Muscle of back (tissue), 11 donors: ENCODE measurements around the gene ZSWIM8. TPM values are rescaled to one million over a fixed set of nuclear protein-coding genes. Genes with fewer than 3 reads are reported as not detected.
"Not testable (repeated sequence)": the region's sequence is repeated elsewhere in the genome, so short reads cannot be mapped to it uniquely, and the experiment has no call there.

ENCODE experiments used
- DNase-seq, 3 donors: peaks; one replicate each; pipeline versions ENCODE4 v3.0.0 to v3.0.0-alpha.2; 2013
- polyA plus RNA-seq, 10 donors: library from polyadenylated mRNA; unstranded; fragments of 120-200 nt; gene quantifications; one replicate each; pipeline ENCODE4 v1.2.1, GENCODE V29; 2013; ENCODE audit not compliant: insufficient read length in 10 of 10

Gene ZSWIM8
- polyA plus RNA-seq, 10 donors = 53.3 to 85.7 (median 67.2) TPM

DNA sequence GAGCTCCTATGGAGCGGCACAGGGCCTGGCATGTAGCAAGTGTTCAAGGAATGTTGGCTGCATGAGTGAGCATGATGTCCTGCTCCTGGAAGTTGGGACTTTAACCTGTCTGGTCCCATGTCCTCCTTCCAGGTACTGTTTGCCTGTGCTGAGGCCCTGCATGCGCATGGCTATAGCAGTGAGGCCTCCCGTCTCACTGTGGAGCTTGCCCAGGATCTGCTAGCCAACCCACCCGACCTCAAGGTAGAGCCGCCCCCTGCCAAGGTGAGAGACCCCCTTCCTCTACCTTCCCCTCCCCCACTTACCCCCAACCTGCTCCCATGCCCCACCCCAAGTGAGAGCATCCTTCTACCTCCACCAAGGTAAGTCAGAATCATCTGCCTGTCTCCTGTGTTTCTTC, 8.1 kb downstream of the ZSWIM8 start:
- no peak for DNase-seq

DNA sequence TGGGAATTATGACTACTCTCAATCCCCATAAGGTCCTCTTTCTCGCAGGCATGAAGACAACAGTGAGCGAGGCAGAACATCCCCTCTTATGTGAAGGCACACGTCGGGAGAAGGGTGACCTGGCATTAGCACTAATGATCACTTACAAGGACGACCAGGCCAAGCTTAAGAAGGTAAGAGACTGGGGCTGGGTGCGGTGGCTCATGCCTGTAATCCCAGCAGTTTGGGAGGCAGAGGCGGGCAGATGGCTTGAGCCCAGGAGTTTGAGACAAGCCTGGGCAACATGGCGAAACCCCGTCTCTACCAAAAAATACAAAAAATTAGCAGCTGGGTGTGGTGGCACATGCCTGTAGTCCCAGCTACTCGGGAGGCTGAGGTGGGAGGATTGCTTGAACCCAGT, 10.1 kb downstream of the ZSWIM8 start:
- DNase-seq = not testable (repeated sequence)

DNA sequence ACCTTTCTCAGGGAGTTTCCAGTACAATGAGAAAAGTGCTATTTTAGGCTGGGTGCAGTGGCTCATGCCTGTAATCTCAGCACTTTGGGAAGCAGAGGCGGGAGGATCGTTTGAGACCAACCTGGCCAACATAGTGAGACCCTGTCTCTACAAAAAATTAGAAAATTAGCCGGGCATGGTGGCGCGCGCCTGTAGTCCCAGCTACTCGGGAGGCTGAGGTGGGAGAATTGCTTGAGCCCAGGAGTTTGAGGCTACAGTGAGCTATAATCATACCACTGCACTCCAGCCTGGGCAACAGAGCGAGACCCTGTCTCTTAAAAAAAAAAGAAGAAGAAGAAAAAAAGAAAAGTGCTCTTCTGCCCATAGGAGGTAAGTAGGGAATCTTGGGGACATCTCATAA, 10.6 kb downstream of the ZSWIM8 start:
- DNase-seq = not testable (repeated sequence)

DNA sequence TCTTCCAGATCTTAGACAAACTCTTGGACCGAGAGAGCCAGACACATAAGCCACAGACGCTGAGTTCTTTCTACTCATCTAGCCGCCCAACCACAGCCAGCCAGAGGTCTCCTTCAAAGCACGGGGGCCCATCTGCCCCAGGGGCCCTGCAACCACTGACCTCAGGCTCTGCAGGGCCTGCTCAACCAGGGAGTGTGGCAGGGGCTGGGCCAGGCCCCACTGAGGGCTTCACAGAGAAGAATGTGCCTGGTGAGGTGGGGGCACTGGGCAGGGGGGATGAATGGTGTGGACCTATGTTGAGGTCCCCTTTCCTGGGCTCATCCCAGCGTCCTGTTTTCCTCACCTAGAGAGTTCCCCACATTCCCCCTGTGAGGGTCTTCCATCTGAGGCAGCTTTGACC, 11.4 kb downstream of the ZSWIM8 start:
- DNase-seq = no peak

DNA sequence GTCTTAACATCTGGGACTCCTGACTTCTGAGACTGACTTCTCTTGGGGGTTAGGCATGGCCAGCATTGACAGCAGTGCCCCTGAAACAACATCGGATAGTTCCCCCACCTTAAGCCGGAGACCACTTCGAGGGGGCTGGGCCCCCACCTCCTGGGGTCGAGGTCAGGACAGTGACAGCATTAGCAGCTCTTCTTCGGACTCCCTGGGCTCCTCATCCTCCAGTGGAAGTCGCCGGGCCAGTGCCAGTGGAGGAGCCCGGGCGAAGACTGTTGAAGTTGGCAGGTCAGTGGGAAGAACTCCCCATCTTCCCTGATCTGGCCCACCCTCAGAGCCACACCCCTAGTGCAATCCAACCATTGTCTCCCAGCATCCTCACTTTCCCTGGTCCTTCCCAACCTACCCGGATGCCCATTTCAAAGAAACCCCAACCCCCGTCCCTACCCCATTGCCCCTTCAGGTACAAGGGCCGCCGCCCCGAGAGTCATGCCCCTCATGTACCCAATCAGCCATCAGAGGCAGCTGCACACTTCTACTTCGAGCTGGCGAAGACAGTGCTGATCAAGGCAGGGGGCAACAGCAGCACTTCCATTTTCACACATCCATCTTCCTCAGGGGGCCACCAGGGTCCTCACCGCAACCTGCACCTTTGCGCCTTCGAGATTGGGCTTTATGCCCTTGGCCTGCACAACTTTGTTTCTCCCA, 12.1 kb downstream of the ZSWIM8 start:
- no peak for DNase-seq

DNA sequence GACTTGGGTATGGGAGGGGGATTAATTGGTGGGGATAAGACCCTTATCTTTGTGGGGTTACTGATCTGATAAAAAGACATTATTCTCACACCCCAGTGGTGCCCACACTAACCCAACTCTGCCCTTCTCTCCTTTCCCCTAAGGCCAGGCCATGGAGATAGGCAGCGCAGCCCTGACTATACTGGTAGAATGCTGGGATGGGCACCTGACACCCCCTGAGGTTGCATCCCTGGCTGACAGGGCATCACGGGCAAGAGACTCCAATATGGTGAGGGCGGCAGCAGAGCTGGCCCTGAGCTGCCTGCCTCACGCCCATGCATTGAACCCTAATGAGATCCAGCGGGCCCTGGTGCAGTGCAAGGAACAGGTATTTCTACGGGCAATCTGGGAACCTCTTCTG, 12.7 kb downstream of the ZSWIM8 start:
- no peak for DNase-seq

DNA sequence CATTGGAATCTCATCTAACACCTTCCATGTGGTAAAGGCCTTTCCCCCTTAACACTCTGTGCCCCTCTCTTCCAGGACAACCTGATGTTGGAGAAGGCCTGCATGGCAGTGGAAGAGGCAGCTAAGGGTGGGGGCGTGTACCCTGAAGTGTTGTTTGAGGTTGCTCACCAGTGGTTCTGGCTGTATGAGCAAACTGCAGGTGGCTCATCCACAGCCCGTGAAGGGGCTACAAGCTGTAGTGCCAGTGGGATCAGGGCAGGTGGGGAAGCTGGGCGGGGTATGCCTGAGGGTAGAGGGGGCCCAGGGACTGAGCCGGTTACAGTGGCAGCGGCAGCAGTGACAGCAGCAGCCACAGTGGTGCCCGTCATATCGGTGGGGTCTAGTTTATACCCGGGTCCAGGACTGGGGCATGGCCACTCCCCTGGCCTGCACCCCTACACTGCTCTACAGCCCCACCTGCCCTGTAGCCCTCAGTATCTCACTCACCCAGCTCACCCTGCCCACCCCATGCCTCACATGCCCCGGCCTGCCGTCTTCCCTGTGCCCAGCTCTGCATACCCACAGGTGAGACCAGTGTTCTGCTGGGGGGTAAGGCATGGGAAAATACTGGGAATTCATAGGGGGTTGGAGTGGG, 13.6 kb downstream of the ZSWIM8 start:
- no peak for DNase-seq

DNA sequence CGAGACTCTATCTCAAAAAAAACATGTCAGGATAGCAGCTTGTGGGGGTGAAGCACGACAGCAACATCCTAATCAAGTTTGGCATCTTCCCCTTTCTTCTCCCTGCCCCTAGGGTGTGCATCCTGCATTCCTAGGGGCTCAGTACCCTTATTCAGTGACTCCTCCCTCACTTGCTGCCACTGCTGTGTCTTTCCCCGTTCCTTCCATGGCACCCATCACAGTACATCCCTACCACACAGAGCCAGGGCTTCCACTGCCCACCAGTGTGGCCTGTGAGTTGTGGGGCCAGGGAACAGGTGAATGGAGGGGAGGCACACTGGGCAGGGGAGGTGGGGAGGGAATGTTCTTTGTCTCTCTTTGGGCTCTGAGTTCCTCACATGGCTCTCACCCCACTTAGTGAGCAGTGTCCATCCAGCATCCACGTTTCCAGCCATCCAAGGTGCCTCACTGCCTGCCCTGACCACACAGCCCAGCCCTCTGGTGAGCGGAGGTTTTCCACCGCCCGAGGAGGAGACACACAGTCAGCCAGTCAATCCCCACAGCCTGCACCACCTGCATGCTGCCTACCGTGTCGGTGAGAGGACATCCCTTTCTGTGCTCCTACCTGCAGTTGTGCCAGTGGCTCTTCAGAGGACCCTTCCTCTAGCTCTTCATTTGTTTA, 14.6 kb downstream of the ZSWIM8 start:
- DNase-seq = no peak

DNA sequence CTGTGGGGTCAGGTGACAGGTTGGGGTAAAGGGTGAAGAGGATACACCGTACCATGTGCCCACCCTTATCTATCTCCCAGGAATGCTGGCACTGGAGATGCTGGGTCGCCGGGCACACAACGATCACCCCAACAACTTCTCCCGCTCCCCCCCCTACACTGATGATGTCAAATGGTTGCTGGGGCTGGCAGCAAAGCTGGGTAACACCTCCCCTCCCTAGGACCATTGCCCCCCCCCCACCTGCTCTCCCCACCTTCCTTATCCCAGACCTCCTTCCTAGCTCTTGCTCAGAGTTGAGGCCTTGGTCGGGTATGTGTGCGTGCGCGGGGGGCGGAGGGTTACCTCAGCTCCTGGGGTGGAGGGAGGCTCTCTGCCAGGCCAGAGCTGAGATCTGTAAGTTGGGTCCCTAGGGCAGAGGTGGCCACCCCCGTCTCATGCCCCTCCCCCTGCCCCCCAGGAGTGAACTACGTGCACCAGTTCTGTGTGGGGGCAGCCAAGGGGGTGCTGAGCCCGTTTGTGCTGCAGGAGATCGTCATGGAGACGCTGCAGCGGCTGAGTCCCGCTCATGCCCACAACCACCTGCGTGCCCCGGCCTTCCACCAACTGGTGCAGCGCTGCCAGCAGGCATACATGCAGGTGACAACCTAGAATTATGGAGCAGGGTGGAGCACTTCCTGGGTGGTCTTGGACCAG, 15.3 kb downstream of the ZSWIM8 start:
- no peak for DNase-seq

DNA sequence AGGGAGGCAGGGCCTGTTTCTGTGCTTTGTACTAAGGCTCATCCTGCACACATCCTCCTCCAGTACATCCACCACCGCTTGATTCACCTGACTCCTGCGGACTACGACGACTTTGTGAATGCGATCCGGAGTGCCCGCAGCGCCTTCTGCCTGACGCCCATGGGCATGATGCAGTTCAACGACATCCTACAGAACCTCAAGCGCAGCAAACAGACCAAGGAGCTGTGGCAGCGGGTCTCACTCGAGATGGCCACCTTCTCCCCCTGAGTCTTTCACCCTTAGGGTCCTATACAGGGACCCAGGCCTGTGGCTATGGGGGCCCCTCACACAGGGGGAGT, 15.8 kb downstream of the ZSWIM8 start:
- no peak for DNase-seq

DNA sequence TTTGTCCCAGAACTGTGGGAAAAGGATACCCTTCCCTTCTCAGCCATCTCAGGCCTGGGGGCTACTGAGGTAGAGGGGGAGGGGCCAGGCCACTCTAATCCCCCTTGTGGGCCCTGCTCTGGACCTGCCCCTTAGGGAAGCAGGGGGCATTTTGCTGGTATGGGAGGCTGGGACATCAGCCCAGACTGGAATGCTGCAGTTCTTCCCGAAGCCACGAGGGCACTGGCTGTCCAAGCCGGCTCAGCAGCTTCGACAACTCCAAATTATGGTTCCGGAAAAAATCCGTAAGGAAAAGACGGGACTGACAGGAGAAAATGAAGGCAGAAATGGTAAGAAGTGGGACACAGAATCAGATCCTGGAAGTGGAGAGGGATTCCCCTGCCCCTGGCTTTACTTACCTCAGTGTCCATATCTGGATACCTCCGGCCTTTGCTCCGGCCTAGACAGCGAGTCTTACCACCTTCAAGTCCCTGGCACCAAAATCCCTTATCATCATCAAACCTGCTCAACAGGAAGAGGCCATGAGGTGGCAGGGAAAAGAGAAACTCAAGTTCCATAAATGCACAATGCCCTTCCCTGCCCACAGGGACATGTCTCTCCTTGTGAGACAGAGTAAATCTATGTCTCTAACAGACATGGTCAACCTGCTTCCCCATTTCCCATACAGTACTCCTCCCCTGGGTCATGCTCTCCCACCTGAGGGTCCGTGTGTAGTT, 17.0 kb downstream of the ZSWIM8 start:
- DNase-seq = no peak

DNA sequence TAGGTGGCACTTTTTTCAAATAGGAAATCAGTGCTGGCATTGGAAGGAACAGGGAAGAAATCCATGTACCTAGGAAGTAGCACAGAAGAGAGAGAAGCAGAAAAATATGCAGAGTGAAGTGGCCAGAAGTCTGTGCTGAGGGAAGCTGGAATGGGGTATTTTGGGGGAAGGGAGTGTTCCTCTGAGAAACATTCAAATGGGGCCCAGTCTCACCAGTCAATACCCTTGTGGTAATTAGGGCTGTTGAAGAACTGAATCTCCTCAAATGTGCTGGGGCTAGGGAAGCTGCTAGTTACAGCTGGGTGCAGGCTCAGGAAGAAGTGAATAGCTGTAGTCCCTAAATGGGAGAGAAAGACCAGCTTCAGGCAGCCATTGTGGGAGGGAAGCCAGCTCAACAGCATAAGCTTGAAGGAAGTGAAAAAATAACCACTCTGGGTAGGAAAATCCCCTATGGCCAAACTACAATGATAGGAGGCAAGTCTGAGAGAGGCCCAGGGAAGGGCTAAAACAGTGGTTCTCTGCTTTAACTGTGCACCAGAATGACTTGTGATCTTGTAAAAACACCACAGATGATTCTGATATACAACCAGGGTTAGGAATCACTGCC, 18.4 kb downstream of the ZSWIM8 start:
- DNase-seq = no peak

DNA sequence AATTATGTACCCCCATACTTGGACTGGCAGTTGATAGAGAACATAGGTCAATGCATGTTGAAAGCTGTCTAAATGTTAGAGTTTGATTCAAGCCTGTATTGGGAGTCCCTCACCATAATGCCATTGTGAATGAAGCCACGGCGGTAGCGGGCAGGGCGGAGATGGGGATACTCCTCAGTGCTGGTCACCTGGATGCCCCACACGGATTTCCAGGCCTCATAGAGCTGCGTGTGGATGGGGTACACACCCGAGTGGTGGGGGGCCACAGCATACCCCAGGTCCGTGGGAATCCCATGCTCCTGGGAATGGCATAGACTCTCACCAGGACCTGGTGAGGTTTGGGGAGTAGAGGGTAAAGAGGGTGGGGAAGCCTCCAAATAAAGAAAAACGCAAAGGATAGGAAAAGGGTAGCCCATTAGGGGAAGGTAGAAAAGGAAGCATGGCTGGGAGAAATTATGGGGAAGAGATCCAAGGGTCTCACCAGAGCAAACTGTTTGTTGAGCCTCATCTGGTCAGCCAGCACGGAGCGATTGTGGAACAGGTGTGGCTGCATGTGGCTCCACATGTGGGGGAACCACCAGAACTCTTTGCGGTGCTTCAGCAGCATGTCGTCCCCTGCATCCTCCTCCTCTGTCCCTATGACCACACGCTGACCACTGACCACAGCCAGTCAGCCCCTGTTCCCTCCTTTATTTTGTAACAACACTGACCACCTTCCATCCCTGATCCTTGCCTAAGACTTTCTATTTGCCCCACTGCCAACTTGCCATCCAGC, 21.0 kb downstream of the ZSWIM8 start:
- DNase-seq = no peak

DNA sequence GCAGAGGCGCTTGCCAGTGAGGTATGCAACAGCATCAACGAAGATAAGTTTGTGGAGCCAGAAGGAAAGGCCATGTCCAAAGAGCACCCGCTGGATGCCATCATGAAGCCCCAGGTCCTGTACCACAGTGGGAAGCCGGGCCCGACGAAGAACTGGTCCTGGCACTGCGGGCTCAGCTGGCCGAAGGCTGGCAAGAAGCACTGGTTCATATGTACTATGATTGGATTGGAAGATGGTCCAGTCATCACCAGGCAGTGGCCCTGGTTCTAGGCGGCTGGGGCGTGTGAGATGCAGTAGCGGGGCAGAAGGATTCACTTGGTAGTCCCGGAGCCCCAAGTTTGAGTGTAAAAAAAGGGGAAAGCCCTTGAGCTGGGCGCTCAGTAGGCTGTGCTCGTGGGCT, 22.1 kb downstream of the ZSWIM8 start:
- DNase-seq = no peak

DNA sequence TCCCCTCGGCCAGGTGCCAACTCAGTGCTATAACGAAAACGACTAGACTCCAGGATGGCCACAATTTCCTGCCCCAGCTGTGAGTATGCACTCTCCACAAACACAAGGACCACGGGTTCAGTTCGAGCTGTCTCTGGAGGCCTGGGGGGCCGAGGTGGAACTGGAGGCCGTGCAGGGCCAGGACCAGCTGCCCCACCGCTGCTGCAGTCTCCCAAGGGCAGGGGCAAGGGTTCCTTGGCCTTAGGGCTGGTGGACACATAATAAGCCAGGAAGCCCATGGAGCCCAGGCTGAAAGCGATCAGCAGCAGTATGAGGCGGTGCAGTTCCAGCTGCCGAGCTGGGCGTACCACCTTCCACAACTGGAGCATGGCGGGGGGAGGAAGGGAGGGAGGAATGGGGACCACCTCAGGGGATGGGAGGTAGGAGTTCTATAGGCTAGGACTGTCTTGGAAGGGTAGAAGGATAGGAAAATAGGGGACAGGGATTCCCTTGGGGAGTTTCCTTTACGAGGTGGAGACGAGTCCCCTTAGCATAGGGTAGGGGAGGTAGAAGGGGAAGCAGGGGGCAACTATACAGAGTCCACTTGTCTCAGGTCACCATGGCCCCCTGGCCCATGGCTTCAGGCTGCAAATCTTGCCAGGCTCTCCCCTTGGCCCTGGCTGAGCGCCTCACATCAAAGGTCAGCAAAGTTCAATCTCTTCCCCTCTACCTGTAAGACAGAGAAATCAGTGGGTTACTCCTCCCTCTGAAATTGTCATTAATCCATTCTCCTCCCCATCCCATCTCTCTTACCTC, 22.8 kb downstream of the ZSWIM8 start:
- no peak for DNase-seq

DNA sequence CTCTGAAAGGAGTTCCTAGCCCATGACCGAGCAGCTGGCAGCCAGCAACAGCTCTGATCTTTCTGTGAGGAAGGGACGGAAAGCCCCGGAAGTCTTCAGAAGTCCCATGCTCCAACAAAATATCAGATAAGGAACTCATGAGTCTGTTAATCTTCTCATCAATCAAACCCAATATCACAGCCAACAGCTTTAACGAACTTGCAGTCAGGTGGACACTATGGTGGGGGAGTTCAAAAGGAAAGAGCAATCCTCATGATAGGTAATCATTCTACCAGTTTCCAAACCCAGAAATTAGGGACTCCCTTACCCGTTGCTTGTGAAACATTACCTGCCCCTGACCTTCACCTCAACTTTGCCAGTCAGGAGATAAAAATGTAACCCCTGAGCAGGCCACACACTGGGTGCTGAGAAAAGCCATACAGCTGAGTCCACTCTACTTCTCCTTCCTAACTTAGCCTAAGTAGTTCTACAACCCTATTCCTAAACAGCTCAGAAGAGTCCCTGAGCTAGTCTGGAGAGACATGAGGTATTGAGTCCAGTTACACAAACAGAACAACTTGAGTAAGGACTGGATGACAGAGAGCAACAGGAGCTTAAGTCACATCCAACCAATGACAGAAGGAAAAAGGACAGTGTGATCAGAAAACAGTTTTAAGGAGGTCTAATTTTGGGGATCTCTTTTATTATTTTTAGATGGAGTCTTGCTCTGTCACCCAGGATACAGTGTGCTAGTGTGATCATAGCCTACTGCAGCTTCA, 23.8 kb downstream of the ZSWIM8 start:
- DNase-seq = no peak

DNA sequence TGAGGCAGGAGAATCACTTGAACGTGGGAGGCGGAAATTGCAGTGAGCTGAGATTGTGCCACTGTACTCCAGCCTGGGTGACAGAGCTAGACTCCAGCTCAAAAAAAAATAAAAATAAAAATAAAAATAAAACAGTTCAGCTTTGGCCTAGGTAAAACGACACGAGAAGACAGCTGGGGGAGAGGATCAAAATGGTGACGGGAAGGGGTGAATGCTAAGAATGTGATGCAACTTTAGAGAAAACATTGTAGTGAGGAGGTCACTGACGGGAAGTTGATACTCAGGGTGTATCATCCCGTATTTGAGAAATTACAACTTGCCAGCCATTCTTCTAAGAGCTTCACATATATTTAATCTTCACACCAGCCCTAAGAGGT, 24.9 kb downstream of the ZSWIM8 start:
- no peak for DNase-seq

DNA sequence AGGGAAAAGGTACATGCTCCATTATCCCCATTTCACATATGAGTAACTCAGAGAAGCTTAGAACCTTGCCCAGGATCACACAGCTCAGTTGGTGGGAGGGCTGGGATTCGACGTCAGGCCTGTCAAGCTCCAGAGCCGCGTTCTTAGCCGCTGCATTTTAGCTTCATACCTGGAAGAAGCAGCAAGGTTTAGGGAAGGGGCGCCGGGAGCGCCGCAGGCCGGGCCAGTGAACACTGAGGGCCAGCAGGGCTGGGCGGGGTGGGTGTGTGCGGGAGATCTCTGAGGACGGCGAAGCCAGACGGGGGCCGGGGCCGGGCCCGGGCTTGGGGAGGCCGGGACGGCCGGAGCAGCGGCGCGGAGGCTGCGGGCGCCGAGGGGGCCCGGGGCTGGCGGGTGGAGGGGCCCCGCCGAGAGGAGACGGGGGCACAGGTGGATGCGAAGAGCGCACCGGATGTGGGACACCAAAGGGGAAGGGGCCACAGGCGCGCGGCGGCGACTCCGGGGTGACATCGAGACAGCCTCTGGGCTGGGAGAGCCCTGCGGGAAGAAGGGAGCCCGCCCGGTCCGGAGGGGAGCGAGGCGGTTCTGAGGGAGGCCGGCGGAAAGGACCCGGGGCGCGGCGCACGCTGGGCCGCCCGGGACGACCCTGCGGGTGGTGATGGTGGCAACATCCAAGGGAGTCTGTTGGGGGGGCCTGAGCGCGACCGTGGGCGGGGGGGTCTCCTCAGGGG, 25.5 kb downstream of the ZSWIM8 start:
- DNase-seq = peak in 1 of 3 donors; percentile 24

DNA sequence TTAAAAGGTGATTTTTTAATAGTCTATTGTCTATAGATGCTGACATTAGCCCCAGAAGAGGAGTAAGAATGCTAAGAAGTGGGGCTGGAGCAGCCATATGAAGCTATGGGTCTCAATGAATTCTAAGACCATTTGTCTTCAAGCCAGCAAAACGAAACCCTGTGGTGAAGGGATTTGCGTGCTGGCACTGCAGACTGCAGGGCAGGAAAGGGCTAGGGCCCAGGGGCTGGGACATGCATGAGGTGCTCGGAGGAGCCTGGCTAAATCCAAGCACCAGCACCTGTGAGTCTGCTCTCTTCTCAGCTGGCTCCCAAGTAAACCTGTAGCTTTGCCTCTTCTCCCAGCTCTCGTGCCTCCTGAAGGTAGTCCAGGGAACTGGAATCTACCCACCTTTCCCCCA, 27.3 kb downstream of the ZSWIM8 start:
- no peak for DNase-seq
